Posterior vena cava (tissue), 2 donors: Measurements from ENCODE around the gene CCND1. TPM values are rescaled to one million over a fixed set of nuclear protein-coding genes. Genes with fewer than 3 reads are reported as not detected.

Experiments used
- DNase-seq: peaks from one replicate; pipeline ENCODE4 v3.0.0-alpha.2; 2020; ENCODE audit warnings: low spot score
- intact Hi-C, 2 donors: fragments of 100-400 bp; cut with DNase I; formaldehyde crosslinking; loops; one replicate each; pipeline versions ENCODE4 v1.14.1 to v1.14.2; 2022 to 2023
- total RNA-seq, 2 donors: library from RNA; stranded (reverse); fragmentation: NEBNext Ultra II Directional; extraction: Animal tissue kit (Norgen Biotek cat#: 25700); gene quantifications; one replicate each; pipeline ENCODE4 v1.2.1, GENCODE V29; 2021
- donor health status: DM: yes; HTN: yes; CAD: no.
- donor health status: DM: yes; HTN: yes; CAD: no.

CCND1 gene
- total RNA-seq, 2 donors from 2014 or later: 65.8 to 100 TPM

- DNase-seq: peak; percentile 86
These were observed 33.4 kb downstream of the CCND1 start for GRCh38 chr11:69674267-69674885.

GRCh38 chr11:69674886-69675714, 34.1 kb downstream of the CCND1 start, which contains the start of gene LTO1:
Gene LTO1, minus strand, starts transcription at chr11:69675353. Its CDS starts 114 bp downstream, at chr11:69675239.
- intact Hi-C loops: no loop called here
- peak; percentile 99 for DNase-seq

More at GRCh38 chr11:69674267-69674885, 33.4 kb downstream of the CCND1 start:
- intact Hi-C loops: no loop called here

GRCh38 chr11:69677749-69678148, 36.8 kb downstream of the CCND1 start:
- intact Hi-C loops: no loop called here
- DNase-seq: no peak

DNA sequence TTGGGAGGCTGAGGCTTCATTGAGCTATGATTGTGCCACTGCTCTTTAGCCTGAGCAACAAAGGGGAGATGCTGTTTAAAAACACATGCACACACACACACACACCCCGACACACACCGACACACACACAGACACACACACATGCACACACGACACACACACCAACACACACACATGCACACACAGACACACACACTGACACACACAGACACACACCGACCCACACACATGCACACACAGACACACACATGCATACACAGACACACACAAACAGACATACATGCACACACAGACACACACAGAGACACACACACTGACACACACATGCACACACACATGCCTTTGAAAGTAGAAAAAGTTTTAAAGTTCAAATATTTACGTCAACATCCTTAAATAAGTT, 39.7 kb downstream of the CCND1 start:
- peak; percentile 28 for DNase-seq
- intact Hi-C loops: no loop called here

- intact Hi-C loops: no loop called here
- DNase-seq: peak; percentile 54
These were observed 41.3 kb downstream of the CCND1 start for GRCh38 chr11:69682221-69682620.

- intact Hi-C loops: no loop called here
- peak; percentile 38 for DNase-seq
These were observed 41.8 kb downstream of the CCND1 start for GRCh38 chr11:69682681-69683326.

GRCh38 chr11:69683764-69684333, 42.9 kb downstream of the CCND1 start:
- intact Hi-C loops: loop anchor here in 1 of 2 donors (2.0 kb wide), 1 partner anchor 511 kb away; no protein-coding TSS in a partner anchor
- peak; percentile 51 for DNase-seq

GRCh38 chr11:69684651-69685050, 43.7 kb downstream of the CCND1 start:
- intact Hi-C loops: loop anchor here in 1 of 2 donors (2.0 kb wide), 1 partner anchor 510 kb away; no protein-coding TSS in a partner anchor
- DNase-seq: peak; percentile 78

DNA sequence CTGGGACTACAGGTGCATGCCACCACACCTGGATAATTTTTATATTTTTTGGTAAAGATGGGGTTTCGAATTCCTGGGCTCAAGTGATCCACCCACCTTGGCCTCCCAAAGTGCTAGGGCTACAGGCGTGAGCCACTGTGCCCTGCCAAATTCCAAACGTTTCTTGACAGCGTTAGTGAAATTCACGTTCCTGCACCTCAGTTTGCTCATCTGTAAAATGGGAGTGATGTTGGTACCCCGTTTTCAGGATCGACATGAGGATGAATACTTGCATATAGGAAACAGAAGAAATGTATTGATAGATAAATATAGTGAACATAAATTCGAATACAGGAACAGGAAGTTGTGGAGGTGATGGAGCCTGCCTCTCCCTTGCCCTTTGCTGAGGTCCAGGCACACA, 44.4 kb downstream of the CCND1 start:
- no peak for DNase-seq
- intact Hi-C loops: loop anchor here in 1 of 2 donors (2.0 kb wide), 1 partner anchor 509 kb away; no protein-coding TSS in a partner anchor

DNA sequence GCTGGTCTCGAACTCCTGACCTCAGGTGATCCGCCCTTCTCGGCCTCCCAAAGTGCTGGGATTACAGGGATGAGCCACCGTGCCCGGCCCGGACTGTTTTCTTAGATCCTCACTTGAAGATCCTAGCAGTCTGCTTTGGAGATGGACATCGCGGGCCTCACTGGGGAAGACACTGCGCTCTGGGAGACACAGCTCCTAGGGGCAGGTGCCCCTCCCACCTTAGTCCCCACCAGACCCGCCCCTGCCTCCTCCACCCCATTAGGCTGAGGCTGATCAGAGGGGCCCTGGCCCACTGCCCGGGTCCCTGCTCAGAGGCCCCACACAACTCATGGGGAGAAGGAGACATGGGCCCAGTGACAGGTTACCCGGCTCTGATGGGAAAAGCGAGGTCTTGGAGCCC, 45.5 kb downstream of the CCND1 start:
- peak; percentile 73 for DNase-seq

DNA sequence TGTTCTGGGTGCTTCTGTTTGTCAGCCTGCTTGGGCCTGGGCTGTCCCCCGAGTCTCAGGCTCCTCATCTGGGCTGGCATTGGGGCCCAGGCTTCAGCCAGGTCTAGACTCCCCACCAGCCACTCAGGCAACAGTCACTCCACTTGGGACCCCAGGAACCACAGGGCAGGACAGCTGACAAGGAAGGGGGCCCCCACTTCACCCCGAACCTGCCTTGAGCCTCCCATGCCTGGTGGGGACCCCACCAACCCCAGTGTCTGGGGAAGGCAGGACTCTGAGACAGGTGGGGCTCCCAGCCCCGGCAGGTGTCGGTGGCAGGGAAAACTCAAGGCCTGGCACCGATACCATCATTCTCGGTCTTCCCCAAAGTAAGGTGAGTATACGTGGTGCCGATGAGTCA, 45.9 kb downstream of the CCND1 start:
- peak; percentile 68 for DNase-seq

More for the DNA sequence above, 45.5 kb downstream of the CCND1 start:
- intact Hi-C loops: loop anchor here in 1 of 2 donors (2.0 kb wide), 1 partner anchor 506 kb away; no protein-coding TSS in a partner anchor

GRCh38 chr11:69687969-69688771, 47.2 kb downstream of the CCND1 start:
- intact Hi-C loops: loop anchor here in 1 of 2 donors (2.0 kb wide), 1 partner anchor 505 kb away; no protein-coding TSS in a partner anchor

More for the DNA sequence above, 45.9 kb downstream of the CCND1 start:
- intact Hi-C loops: loop anchor here in 1 of 2 donors (2.0 kb wide), 1 partner anchor 506 kb away; no protein-coding TSS in a partner anchor

DNA sequence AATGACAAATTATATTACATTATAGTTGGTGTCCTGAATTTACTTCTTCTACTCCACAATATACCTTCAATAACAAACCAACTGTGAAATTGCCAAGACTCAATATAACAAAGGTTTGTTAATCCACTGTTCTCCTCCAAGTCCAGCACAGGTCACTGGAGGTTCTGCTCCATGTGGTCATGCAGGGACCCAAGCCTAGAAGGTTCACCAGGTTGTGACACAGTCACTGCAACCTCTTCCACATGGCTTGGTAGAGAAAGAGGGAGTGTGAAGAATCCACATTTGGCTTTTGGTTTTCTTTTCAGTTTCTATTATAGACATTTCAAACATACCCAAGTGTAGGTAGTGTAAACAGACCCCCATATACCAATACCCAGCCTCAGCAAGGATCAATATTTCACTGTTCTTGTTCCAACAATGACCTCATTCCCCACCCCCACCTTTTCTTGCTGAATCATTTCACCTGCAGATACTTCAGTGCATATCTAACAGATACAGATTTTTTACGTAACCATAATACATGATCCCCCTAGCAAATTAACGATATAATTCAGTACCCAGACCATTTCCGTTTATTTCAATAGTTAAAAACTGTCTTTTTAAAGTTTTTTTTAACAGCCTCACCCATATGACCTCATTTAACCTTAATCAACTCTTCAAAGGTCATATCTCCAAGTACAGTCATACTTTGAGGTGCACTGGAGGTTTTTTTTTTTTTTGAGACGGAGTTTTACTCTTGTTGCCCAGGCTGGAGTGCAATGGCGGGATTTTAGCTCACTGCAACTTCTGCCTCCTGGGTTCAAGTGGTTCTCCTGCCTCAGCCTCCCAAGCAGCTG, 48.7 kb downstream of the CCND1 start:
- DNase-seq: peak; percentile 17
- intact Hi-C loops: no loop called here

More at GRCh38 chr11:69687969-69688771, 47.2 kb downstream of the CCND1 start:
- peak; percentile 7 for DNase-seq

- DNase-seq: peak; percentile 11
- intact Hi-C loops: no loop called here
These were observed 50.5 kb downstream of the CCND1 start for GRCh38 chr11:69691463-69691862.

DNA sequence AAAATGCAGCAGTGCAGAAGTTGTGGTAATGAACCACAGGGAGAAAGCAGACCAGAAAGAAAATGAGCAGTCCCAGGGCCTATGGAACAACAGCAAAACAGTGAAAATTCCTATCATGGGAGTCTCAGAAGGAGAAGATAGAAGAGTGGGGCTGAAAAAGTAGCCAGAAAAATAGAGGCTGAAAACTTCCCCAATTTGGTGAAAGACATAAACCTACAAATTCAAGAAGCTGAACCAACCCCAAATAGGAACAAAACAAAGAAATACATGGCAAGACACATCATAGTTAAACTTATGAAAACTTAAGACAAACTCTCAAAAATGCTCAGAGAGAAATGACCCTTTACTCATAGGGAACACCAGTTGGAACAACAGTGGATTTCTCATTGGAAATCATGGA, 51.5 kb downstream of the CCND1 start:
- DNase-seq: no peak
- intact Hi-C loops: no loop called here

DNA sequence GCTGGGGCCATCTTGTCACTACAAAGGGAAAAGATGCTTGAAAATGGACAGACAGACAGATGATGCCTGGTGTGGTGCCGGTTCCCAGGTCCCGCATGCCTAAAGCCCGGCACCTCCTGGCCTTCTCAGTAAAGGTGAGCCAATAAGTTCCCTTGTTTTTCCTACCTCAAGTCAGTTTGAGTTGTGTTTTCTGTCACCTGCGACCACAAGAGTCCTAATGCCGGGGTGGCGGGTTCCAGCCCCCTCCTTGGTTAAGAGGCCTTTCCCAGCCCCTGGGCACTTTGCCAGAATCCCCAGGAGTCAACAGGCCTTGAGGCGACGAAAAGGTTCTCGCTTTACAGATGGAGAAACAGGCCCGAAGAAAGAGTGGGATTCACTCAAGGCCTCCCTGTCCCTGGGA, 53.8 kb downstream of the CCND1 start:
- intact Hi-C loops: no loop called here
- peak; percentile 50 for DNase-seq

GRCh38 chr11:69695581-69695980, 54.6 kb downstream of the CCND1 start:
- intact Hi-C loops: no loop called here
- DNase-seq: peak; percentile 5
